GM18873 (cell line): ENCODE measurements around the gene IFNA14.
"Not testable (repeated sequence)": the region's sequence is repeated elsewhere in the genome, so short reads cannot be mapped to it uniquely, and the experiment has no call there.

ENCODE experiments used
- ATAC-seq: cut with Tn5 transposase; IDR thresholded peaks from one replicate; pipeline ENCODE4 v1.9.1; 2021; ENCODE audit warnings: mild to moderate bottlenecking, moderate library complexity, moderate number of reproducible peaks; ENCODE audit not compliant: unreplicated experiment, low FRiP score

Gene IFNA14

DNA sequence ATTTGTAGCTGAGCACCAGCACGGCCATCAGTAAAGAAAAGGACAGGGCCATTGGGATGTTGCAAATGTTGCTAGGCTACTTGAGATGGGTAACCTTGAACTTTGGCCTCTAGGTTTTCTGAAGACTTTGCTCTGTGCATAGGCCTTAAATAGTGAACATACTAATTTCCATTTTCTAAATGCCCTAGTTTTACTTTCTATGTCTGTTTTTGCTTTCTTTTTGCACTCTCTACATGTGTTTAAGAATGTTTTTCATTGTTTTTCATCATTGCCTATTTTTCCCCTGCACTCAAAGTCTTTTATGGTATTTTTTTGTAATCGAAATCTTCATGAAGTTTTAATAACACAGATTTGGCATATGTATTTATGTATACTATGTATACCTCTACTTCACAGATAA lies 11.7 kb downstream of the IFNA14 start, which contains the start of gene IFNA17:
TSS of gene IFNA17 (minus strand) at position 101 of the 400 bp plus-strand sequence. CDS start at position 52, 49 bp downstream.
- ATAC-seq, result no peak

DNA sequence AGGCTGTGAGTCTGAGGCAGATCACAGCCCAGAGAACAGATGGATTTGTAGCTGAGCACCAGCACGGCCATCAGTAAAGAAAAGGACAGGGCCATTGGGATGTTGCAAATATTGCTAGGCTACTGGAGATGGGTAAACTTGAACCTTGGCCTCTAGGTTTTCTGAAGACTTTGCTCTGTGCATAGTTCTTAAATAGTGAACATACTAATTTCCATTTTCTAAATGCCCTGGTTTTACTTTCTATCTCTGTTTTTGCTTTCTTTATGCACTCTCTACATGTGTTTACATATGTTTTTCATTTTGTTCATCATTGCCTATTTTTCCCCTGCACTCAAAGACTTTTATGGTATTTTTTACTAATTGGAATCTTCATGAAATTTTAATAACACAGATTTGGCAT lies 22.6 kb downstream of the IFNA14 start, which contains the start of gene IFNA16:
TSS of gene IFNA16 (minus strand) at position 101 of the 400 bp plus-strand sequence. CDS start at position 95, 6 bp downstream.
- not testable (repeated sequence) for ATAC-seq

DNA sequence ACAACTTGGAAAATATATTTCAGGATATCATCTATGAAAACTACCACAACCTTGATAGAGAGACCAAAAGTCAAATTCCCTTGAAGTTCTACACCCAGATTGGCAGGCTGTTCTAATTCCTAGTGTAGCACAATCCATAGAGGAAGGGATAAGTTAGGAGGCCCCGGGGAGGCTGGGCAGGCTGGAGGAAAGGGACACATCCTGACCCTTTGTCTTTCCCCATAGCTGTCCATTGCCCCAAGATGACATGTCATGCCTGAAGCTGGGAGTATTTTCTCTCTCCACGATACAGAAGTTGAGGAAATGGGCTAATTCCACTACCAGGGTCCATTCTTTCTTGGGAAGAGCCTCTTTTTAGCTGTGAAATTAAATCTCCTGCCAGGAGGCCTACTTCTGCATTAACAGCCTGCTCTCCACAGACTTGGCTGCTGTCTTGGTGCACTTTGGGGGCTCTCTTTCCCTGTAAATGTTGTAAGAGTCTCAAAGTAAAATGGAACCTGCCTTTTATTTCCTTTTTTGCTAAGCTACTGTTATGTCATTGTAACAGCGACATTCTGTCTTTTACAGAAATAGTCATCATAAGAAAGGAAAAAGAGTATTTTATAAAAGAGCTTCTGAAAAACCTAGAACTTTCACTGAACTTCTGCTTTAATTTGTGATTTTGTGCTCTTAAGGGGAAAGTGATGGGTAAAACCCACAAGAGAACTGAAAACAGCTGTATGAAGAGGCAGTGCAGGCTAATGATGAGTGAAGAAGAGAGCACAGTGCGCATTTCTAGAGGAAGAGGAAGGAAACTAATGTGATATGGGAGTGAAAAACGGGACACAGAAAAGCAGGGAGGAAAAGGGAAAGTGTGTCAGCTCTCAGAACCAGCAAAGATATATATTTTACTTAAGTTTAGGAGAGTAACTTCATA lies 26.1 kb downstream of the IFNA14 start:
- peak; percentile 67 for ATAC-seq

DNA sequence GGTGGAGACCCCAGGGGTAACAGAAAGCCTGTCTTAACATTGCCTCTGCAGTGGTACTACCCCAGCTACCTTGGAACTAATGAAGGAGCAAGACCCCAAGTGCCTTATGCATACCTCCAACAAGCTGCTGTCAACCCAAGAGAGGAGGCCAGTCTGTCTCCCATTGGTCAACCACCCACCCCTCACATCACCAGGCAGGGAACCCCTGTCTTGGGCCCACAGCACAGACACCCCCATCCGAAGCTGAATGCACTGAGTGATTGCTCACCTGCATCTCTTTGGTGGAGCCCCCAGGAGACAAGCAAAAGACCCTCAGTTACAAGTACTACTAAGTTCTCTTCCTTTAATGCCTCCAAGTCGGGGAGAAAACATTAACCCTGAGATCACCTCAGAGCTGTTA lies 27.6 kb downstream of the IFNA14 start:
- ATAC-seq, result not testable (repeated sequence)

DNA sequence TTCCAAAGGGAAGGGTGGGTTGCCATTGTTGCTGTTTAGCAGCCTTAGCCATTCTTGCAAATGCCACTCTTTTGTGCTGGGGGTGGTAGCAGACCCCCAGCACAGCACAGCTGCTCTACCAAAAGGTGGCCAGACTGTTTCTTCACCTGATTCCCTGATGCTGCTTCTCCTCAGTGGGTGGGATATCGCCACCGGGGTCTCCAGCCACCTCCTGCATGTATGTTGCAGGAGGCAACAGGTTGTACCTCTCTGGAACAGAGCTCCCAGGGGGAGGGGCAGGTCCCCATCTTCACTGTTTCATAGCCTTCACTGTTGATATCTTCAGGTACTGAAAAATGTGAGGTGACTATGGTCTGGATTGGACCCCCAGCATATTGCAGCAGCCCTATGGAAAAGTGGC lies 29.0 kb downstream of the IFNA14 start:
- not testable (repeated sequence) for ATAC-seq

DNA sequence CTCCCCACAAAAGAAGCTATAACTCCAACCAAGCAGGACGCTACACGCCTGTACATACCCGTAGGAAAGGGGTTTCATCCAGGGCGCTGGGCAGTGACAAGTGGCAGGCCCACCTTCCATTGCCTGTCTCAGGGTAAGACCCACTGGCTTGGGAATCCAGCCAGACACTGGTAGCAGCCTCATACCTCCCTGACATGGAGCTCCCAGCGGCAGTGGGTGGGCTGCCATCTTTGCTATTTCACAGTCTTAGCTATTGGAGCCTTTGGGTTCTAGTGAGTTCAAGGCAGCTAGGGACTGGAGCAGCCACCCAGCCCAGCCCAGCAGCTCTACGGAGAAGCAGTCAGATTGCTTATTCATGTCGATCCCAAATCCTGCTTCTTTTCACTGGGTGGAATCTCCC lies 29.5 kb downstream of the IFNA14 start:
- ATAC-seq, result no peak

DNA sequence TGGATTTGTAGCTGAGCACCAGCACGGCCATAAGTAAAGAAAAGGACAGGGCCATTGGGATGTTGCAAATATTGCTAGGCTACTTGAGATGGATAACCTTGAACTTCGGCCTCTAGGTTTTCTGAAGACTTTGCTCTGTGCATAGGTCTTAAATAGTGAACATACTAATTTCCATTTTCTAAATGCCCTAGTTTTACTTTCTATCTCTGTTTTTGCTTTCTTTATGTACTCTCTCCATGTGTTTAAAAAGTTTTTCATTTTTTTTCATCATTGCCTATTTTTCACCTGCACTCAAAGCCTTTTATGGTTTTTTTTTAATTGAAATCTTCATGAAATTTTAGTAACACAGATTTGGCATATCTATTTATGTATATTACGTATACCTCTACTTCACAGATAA lies 32.8 kb downstream of the IFNA14 start, which contains the start of gene IFNA10:
TSS of gene IFNA10 (minus strand) at position 101 of the 400 bp plus-strand sequence. CDS start at position 55, 46 bp downstream.
- ATAC-seq, result not testable (repeated sequence)

DNA sequence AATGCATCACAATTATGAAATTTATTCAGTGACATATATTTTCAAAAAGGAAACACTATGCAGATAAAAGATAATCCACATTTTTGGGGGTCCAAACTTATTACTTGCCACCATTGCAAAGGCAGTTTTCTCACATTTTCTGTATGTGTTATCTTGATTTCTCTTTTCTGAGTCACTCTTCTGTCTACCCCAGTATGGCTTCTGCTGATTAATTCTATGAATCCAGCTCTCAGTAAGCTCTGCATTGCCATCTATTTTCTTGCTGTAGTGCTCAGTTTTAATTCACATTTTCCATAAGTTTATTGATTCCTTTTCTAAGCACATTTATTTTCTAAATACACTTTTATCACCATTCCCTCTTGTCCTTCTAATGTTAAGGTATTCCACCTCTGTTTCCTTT lies 34.6 kb downstream of the IFNA14 start:
- ATAC-seq, result no peak

DNA sequence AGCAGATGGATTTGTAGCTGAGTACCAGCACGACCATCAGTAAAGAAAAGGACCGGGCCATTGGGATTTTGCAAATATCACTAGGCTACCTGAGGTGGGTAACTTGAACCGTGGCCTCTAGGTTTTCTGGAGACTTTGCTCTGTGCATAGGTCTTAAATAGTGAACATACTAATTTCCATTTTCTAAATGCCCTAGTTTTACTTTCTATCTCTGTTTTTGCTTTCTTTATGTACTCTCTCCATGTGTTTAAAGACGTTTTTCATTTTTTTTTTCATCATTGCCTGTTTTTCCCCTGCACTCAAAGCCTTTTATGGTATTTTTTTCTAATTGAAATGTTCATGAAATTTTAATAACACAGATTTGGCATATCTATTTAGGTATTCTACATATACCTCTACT lies 37.7 kb downstream of the IFNA14 start, which contains the start of gene IFNA7:
TSS of gene IFNA7 (minus strand) at position 101 of the 400 bp plus-strand sequence. CDS start at position 61, 40 bp downstream.
- not testable (repeated sequence) for ATAC-seq

DNA sequence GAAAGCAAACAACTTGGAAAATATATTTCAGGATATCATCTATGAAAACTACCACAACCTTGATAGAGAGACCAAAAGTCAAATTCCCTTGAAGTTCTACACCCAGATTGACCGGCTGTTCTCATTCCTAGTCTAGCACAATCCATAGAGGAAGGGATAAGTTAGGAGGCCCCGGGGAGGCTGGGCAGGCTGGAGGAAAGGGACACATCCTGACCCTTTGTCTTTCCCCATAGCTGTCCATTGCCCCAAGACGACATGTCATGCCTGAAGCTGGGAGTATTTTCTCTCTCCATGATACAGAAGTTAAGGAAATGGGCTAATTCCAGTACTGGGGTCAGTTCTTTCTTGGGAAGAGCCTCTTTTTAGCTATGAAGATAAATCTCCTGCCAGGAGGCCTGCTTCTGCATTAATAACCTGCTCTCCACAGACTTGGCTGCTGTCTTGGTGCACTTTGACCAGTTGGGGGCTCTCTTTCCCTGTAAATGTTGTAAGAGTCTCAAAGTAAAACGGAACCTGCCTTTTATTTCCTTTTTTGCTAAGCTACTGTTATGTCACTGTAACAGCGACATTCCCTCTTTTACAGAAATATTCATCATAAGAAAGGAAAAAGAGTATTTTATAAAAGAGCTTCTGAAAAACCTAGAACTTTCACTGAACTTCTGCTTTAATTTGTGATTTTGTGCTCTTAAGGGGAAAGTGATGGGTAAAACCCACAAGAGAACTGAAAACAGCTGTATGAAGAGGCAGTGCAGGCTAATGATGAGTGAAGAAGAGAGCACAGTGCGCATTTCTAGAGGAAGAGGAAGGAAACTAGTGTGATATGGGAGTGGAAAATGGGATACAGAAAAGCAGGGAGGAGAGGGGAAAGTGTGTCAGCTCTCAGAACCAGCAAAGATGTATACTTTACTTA lies 44.7 kb downstream of the IFNA14 start:
- peak; percentile 93 for ATAC-seq
